ENCODE results near the gene PSTPIP2. TPM values are rescaled to one million over a fixed set of nuclear protein-coding genes. Genes with fewer than 3 reads are reported as not detected.
"Not testable (repeated sequence)": the region's sequence is repeated elsewhere in the genome, so short reads cannot be mapped to it uniquely, and the experiment has no call there.

Gene PSTPIP2
- total RNA-seq, 1 donor: 27.9 TPM

GRCh38 chr18:45995461-45995860 is 76.6 kb downstream of the PSTPIP2 start:
- Histone ChIP-seq H3K27me3 (ENCODE audit: insufficient read depth, low read length) (no peaks in the 10 kb centered on the region), H3K9me3 (ENCODE audit: low read depth, low read length) (no peaks in the 10 kb centered on the region), H3K4me3 (ENCODE audit: low read length) (no peak overlapping the region), H3K4me1 (ENCODE audit: insufficient read depth, low read length) (peaks cover 35% of the 10 kb centered on the region)

GRCh38 chr18:45993438-45993837 is 78.6 kb downstream of the PSTPIP2 start:
- Histone ChIP-seq H3K4me3 (ENCODE audit: low read length) (no peak overlapping the region), H3K4me1 (ENCODE audit: insufficient read depth, low read length) (peaks cover 15% of the 10 kb centered on the region), H3K9me3 (ENCODE audit: low read depth, low read length) (no peaks in the 10 kb centered on the region), H3K27me3 (ENCODE audit: insufficient read depth, low read length) (no peaks in the 10 kb centered on the region)

GRCh38 chr18:45992527-45992926 is 79.5 kb downstream of the PSTPIP2 start:
- H3K4me3 ChIP-seq (ENCODE audit: low read length); H3K27me3 ChIP-seq (ENCODE audit: insufficient read depth, low read length); H3K9me3 ChIP-seq (ENCODE audit: low read depth, low read length); H3K4me1 ChIP-seq (ENCODE audit: insufficient read depth, low read length): not testable (repeated sequence)

GRCh38 chr18:45991788-45992187 is 80.3 kb downstream of the PSTPIP2 start:
- no peak overlapping the region for H3K4me3 ChIP-seq (ENCODE audit: low read length)
- peaks cover 1% of the 10 kb centered on the region for H3K4me1 ChIP-seq (ENCODE audit: insufficient read depth, low read length)

GRCh38 chr18:45984546-45985235 is 87.4 kb downstream of the PSTPIP2 start:
- no peaks in the 10 kb centered on the region for H3K9me3 ChIP-seq (ENCODE audit: low read depth, low read length)
- peaks cover 30% of the 10 kb centered on the region for H3K4me1 ChIP-seq (ENCODE audit: insufficient read depth, low read length)
- no peaks in the 10 kb centered on the region for H3K27me3 ChIP-seq (ENCODE audit: insufficient read depth, low read length)
- no peak overlapping the region for H3K4me3 ChIP-seq (ENCODE audit: low read length)

More at GRCh38 chr18:45991788-45992187, 80.3 kb downstream of the PSTPIP2 start:
- Histone ChIP-seq H3K9me3 (ENCODE audit: low read depth, low read length) (no peaks in the 10 kb centered on the region), H3K27me3 (ENCODE audit: insufficient read depth, low read length) (no peaks in the 10 kb centered on the region)

GRCh38 chr18:45981821-45982220 is 90.2 kb downstream of the PSTPIP2 start:
- Histone ChIP-seq H3K4me3 (ENCODE audit: low read length) (no peak overlapping the region), H3K4me1 (ENCODE audit: insufficient read depth, low read length) (peaks cover 37% of the 10 kb centered on the region), H3K27me3 (ENCODE audit: insufficient read depth, low read length) (no peaks in the 10 kb centered on the region), H3K9me3 (ENCODE audit: low read depth, low read length) (no peaks in the 10 kb centered on the region)

GRCh38 chr18:45980229-45980628 is 91.8 kb downstream of the PSTPIP2 start:
- Histone ChIP-seq H3K4me3 (ENCODE audit: low read length) (no peak overlapping the region), H3K9me3 (ENCODE audit: low read depth, low read length) (no peaks in the 10 kb centered on the region), H3K4me1 (ENCODE audit: insufficient read depth, low read length) (peaks cover 37% of the 10 kb centered on the region), H3K27me3 (ENCODE audit: insufficient read depth, low read length) (no peaks in the 10 kb centered on the region)

GRCh38 chr18:45978084-45978483 is 94.0 kb downstream of the PSTPIP2 start:
- no peaks in the 10 kb centered on the region for H3K9me3 ChIP-seq (ENCODE audit: low read depth, low read length)
- no peak overlapping the region for H3K4me3 ChIP-seq (ENCODE audit: low read length)
- peaks cover 29% of the 10 kb centered on the region for H3K4me1 ChIP-seq (ENCODE audit: insufficient read depth, low read length)
- no peaks in the 10 kb centered on the region for H3K27me3 ChIP-seq (ENCODE audit: insufficient read depth, low read length)

GRCh38 chr18:45976974-45977373 is 95.1 kb downstream of the PSTPIP2 start:
- Histone ChIP-seq H3K27me3 (ENCODE audit: insufficient read depth, low read length) (no peaks in the 10 kb centered on the region), H3K9me3 (ENCODE audit: low read depth, low read length) (no peaks in the 10 kb centered on the region), H3K4me3 (ENCODE audit: low read length) (no peak overlapping the region), H3K4me1 (ENCODE audit: insufficient read depth, low read length) (peaks cover 24% of the 10 kb centered on the region)

- Histone ChIP-seq H3K9me3 (ENCODE audit: low read depth, low read length) (no peaks in the 10 kb centered on the region), H3K4me3 (ENCODE audit: low read length) (no peak overlapping the region), H3K27me3 (ENCODE audit: insufficient read depth, low read length) (no peaks in the 10 kb centered on the region), H3K4me1 (ENCODE audit: insufficient read depth, low read length) (peaks cover 24% of the 10 kb centered on the region)
Observed at GRCh38 chr18:45976566-45976965, 95.5 kb downstream of the PSTPIP2 start.

- no peaks in the 10 kb centered on the region for H3K9me3 ChIP-seq (ENCODE audit: low read depth, low read length)
- H3K4me3 ChIP-seq (ENCODE audit: low read length): no peak overlapping the region
- H3K4me1 ChIP-seq (ENCODE audit: insufficient read depth, low read length): peaks cover 18% of the 10 kb centered on the region
- no peaks in the 10 kb centered on the region for H3K27me3 ChIP-seq (ENCODE audit: insufficient read depth, low read length)
Observed at GRCh38 chr18:45974088-45974536, 97.9 kb downstream of the PSTPIP2 start.

GRCh38 chr18:45967007-45967706 is 104.9 kb downstream of the PSTPIP2 start, which contains the start of gene EPG5:
Gene EPG5 (minus strand): TSS chr18:45967329. CDS start chr18:45967239, 90 bp downstream.
- no peaks in the 10 kb centered on the region for H3K9me3 ChIP-seq (ENCODE audit: low read depth, low read length)
- H3K4me3 ChIP-seq (ENCODE audit: low read length): peak within 1 kb of the TSS; percentile 98
- no peaks in the 10 kb centered on the region for H3K27me3 ChIP-seq (ENCODE audit: insufficient read depth, low read length)
- H3K4me1 ChIP-seq (ENCODE audit: insufficient read depth, low read length): peaks cover 36% of the 10 kb centered on the region

- not testable (repeated sequence) for H3K27me3 ChIP-seq (ENCODE audit: insufficient read depth, low read length); H3K4me3 ChIP-seq (ENCODE audit: low read length); H3K9me3 ChIP-seq (ENCODE audit: low read depth, low read length)
- peaks cover 42% of the 10 kb centered on the region for H3K4me1 ChIP-seq (ENCODE audit: insufficient read depth, low read length)
Observed at GRCh38 chr18:45964913-45965312, 107.1 kb downstream of the PSTPIP2 start.

GRCh38 chr18:45962866-45963265 is 109.2 kb downstream of the PSTPIP2 start:
- Histone ChIP-seq H3K4me1 (ENCODE audit: insufficient read depth, low read length) (peaks cover 46% of the 10 kb centered on the region), H3K4me3 (ENCODE audit: low read length) (no peak overlapping the region), H3K9me3 (ENCODE audit: low read depth, low read length) (no peaks in the 10 kb centered on the region), H3K27me3 (ENCODE audit: insufficient read depth, low read length) (no peaks in the 10 kb centered on the region)

GRCh38 chr18:45962461-45962860 is 109.6 kb downstream of the PSTPIP2 start:
- Histone ChIP-seq H3K27me3 (ENCODE audit: insufficient read depth, low read length) (no peaks in the 10 kb centered on the region), H3K4me1 (ENCODE audit: insufficient read depth, low read length) (peaks cover 45% of the 10 kb centered on the region), H3K4me3 (ENCODE audit: low read length) (no peak overlapping the region), H3K9me3 (ENCODE audit: low read depth, low read length) (no peaks in the 10 kb centered on the region)

Data from mononuclear cell (primary cell).